ENCODE data around the gene TSPAN10. TPM values are rescaled to one million over a fixed set of nuclear protein-coding genes. Genes with fewer than 3 reads are reported as not detected.

TSPAN10 gene
- total RNA-seq, 1 experiment from 2014 or later, result 1.2 TPM

GRCh38 chr17:81697261-81698044 lies 60.5 kb downstream of the TSPAN10 start:
- Mint-ChIP-seq H3K27ac (peak overlapping the region; percentile 48 to 84 (median 75); a peak in 1 of 7 replicates), H3K4me1 (peaks cover 4 to 11% of the 10 kb centered on the region in 2 experiments), H3K9me3 (no peaks in the 10 kb centered on the region), H3K27me3 (ENCODE audit: low read depth) (no peaks in the 10 kb centered on the region; the same call in 1 of the 2 replicates), H3K36me3 (ENCODE audit: insufficient read depth in 1 of 3, low read depth in 3 of 3) (peaks cover 24 to 71% (median 50%) of the 10 kb centered on the region in 3 experiments; a peak in 6 of 7 replicates), H3K4me3 (peak overlapping the region in 1 of 2 experiments; percentile 38; a peak in 1 of 5 replicates)
- H3K56ac ChIP-seq (ENCODE audit: insufficient read length, low read depth, low read length), result no peak overlapping the region
- no peaks in the 10 kb centered on the region; the same call in 1 of the 2 replicates for H3K79me2 ChIP-seq (ENCODE audit: insufficient read depth, low read length)
- no peak overlapping the region for H2BK120ac ChIP-seq (ENCODE audit: low read depth, low read length, poor library complexity, severe bottlenecking)
- no peak overlapping the region for H2BK12ac ChIP-seq (ENCODE audit: insufficient read length, low read depth, low read length)
- no peak overlapping the region for H3K27ac ChIP-seq (ENCODE audit: insufficient read length, low read depth, low read length)
- no peak overlapping the region for H3K23ac ChIP-seq (ENCODE audit: insufficient read length, low read depth, low read length)
- H4K91ac ChIP-seq (ENCODE audit: insufficient read length, low read depth, low read length), result no peak overlapping the region
- no peak overlapping the region for H2AFZ ChIP-seq (ENCODE audit: low read length)
- no peak overlapping the region for H3K4me2 ChIP-seq (ENCODE audit: insufficient read depth, insufficient read length, low read length)
- H3K4me1 ChIP-seq (ENCODE audit: insufficient read depth, low read length), result no peaks in the 10 kb centered on the region
- no peak overlapping the region for H3T11ph ChIP-seq (ENCODE audit: low read length)
- no peaks in the 10 kb centered on the region for H3K27me3 ChIP-seq (ENCODE audit: insufficient read depth, low read length)
- no peak for TF ChIP-seq CTCF (conservative IDR thresholded peaks at IDR 0.05)
- H3K79me1 ChIP-seq (ENCODE audit: insufficient read depth, low read depth, low read length, poor library complexity, severe bottlenecking), result peaks cover 2% of the 10 kb centered on the region
- H2BK15ac ChIP-seq (ENCODE audit: low read depth, low read length), result no peak overlapping the region
- H2AK5ac ChIP-seq (ENCODE audit: insufficient read length, low read length), result no peak overlapping the region
- no peak overlapping the region for H3K14ac ChIP-seq (ENCODE audit: insufficient read depth, low read length)
- H2BK20ac ChIP-seq (ENCODE audit: low read depth, low read length, poor library complexity, severe bottlenecking), result no peak overlapping the region
- no peak overlapping the region for H4K5ac ChIP-seq (ENCODE audit: insufficient read length, low read depth, low read length)
- H4K20me1 ChIP-seq (ENCODE audit: control insufficient read depth, insufficient read depth, insufficient read length), result no peaks in the 10 kb centered on the region
- H3K9me3 ChIP-seq (ENCODE audit: control insufficient read depth, low read depth, low read length), result no peaks in the 10 kb centered on the region
- no peak for DNase-seq
- H3K9ac ChIP-seq (ENCODE audit: extremely low read depth, insufficient read length, low read length), result no peak overlapping the region
- no peak overlapping the region for H4K8ac ChIP-seq (replicated peaks; ENCODE audit: insufficient read length, low read depth, low read length)
- no peak overlapping the region for H2BK5ac ChIP-seq (ENCODE audit: insufficient read length, low read length)
- peaks cover 4% of the 10 kb centered on the region for H3K23me2 ChIP-seq (ENCODE audit: insufficient read length, low read depth, low read length, poor library complexity, severe bottlenecking)
- WGBS (ENCODE audit: extremely low coverage, insufficient read length, low lambda C conversion rate), result no CpG with 5 or more reads among the region's 25 CpGs
- H3K18ac ChIP-seq (ENCODE audit: insufficient read length, low read depth, low read length), result no peak overlapping the region
- H3K4ac ChIP-seq (ENCODE audit: low read depth, low read length), result no peak overlapping the region

Small RNA genes within 50 kb of the gene (microRNA-seq; reads per million reads assigned to microRNA genes)
- gene MIR6786 (ENCODE audit: borderline microRNAs expressed), result not detected

Other genes with a start within 250 kb of the TSPAN10 start
- gene BAHCC1, start 241.7 kb upstream of the TSPAN10 start, total RNA-seq (2021), result 1.7 and 3.1 TPM in 2 replicates
- gene ACTG1, start 124.4 kb upstream of the TSPAN10 start, total RNA-seq (2021), result 4,136 and 4,160 TPM in 2 replicates
- 1.0 and 1.6 TPM in 2 replicates for gene FSCN2, start 108.8 kb upstream of the TSPAN10 start, total RNA-seq (2021)
- gene FAAP100, start 84.8 kb upstream of the TSPAN10 start, total RNA-seq (2021), result 54.0 and 54.8 TPM in 2 replicates
- 103 and 104 TPM in 2 replicates for gene NPLOC4, start 84 bp upstream of the TSPAN10 start, total RNA-seq (2021)
- gene PDE6G, start 19.3 kb downstream of the TSPAN10 start, total RNA-seq (2021), result 5.7 TPM in 2 replicates
- gene OXLD1, start 29.4 kb downstream of the TSPAN10 start, total RNA-seq (2021), result 20.2 and 25.0 TPM in 2 replicates
- 57.5 and 60.8 TPM in 2 replicates for gene CCDC137, start 29.5 kb downstream of the TSPAN10 start, total RNA-seq (2021)
- gene ARL16, start 46.6 kb downstream of the TSPAN10 start, total RNA-seq (2021), result 55.4 and 58.6 TPM in 2 replicates
- 99.3 and 106 TPM in 2 replicates for gene HGS, start 46.8 kb downstream of the TSPAN10 start, total RNA-seq (2021)
- gene MRPL12, start 66.2 kb downstream of the TSPAN10 start, total RNA-seq (2021), result 140 and 146 TPM in 2 replicates
- gene SLC25A10, start 75.1 kb downstream of the TSPAN10 start, total RNA-seq (2021), result 28.1 and 30.9 TPM in 2 replicates
- 0.24 and 0.26 TPM in 2 replicates for gene GCGR, start 167.0 kb downstream of the TSPAN10 start, total RNA-seq (2021)
- 117 and 118 TPM in 2 replicates for gene MCRIP1, start 196.1 kb downstream of the TSPAN10 start, total RNA-seq (2021)
- 0.15 and 0.22 TPM in 2 replicates for gene PPP1R27, start 197.9 kb downstream of the TSPAN10 start, total RNA-seq (2021)
- 364 and 366 TPM in 2 replicates for gene P4HB, start 223.3 kb downstream of the TSPAN10 start, total RNA-seq (2021)
- 247 and 255 TPM in 2 replicates for gene ARHGDIA, start 234.1 kb downstream of the TSPAN10 start, total RNA-seq (2021)

All from H9 (cell line).